Inferior parietal cortex (tissue), 1 donor: ENCODE data around the gene PRKCA.
"Not testable (repeated sequence)": the region's sequence is repeated elsewhere in the genome, so short reads cannot be mapped to it uniquely, and the experiment has no call there.

Experiments used
- DNase-seq: peaks from one replicate; pipeline ENCODE4 v3.0.0-alpha.2; 2016; ENCODE audit errors: extremely low spot score

PRKCA gene

GRCh38 chr17:66713533-66714042, 411.2 kb downstream of the PRKCA start:
- no peak for DNase-seq

- DNase-seq, result no peak
These were observed 411.9 kb downstream of the PRKCA start for GRCh38 chr17:66714046-66715023.

- no peak for DNase-seq
These were observed 412.8 kb downstream of the PRKCA start for GRCh38 chr17:66715076-66715675.

- peak; percentile 88 for DNase-seq
These were observed 413.3 kb downstream of the PRKCA start for GRCh38 chr17:66715745-66716156.

GRCh38 chr17:66716236-66717026, 414.0 kb downstream of the PRKCA start:
- peak; percentile 47 for DNase-seq

- DNase-seq, result no peak
These were observed 415.2 kb downstream of the PRKCA start for GRCh38 chr17:66717641-66718058.

GRCh38 chr17:66720027-66720426, 417.6 kb downstream of the PRKCA start:
- no peak for DNase-seq

GRCh38 chr17:66720567-66720966, 418.2 kb downstream of the PRKCA start:
- no peak for DNase-seq

- no peak for DNase-seq
These were observed 419.9 kb downstream of the PRKCA start for GRCh38 chr17:66722341-66722740.

GRCh38 chr17:66724581-66725341, 422.3 kb downstream of the PRKCA start:
- no peak for DNase-seq

GRCh38 chr17:66725438-66725837, 423.0 kb downstream of the PRKCA start:
- DNase-seq, result not testable (repeated sequence)

- DNase-seq, result no peak
These were observed 423.5 kb downstream of the PRKCA start for GRCh38 chr17:66725956-66726355.

GRCh38 chr17:66726371-66726770, 424.0 kb downstream of the PRKCA start:
- DNase-seq, result no peak

- no peak for DNase-seq
These were observed 424.4 kb downstream of the PRKCA start for GRCh38 chr17:66726846-66727245.

GRCh38 chr17:66727634-66728570, 425.5 kb downstream of the PRKCA start:
- peak; percentile 75 for DNase-seq

- DNase-seq, result no peak
These were observed 428.1 kb downstream of the PRKCA start for GRCh38 chr17:66730461-66730923.

- DNase-seq, result no peak
These were observed 431.3 kb downstream of the PRKCA start for GRCh38 chr17:66733759-66734158.

- DNase-seq, result no peak
These were observed 432.0 kb downstream of the PRKCA start for GRCh38 chr17:66734186-66734943.

GRCh38 chr17:66737524-66737923, 435.1 kb downstream of the PRKCA start:
- no peak for DNase-seq
